MCF 10A (cell line): Measurements from ENCODE around the gene GNAI2. TPM values are rescaled to one million over a fixed set of nuclear protein-coding genes. Genes with fewer than 3 reads are reported as not detected.

Experiments
- BruUV-seq: library from RNA; stranded (reverse); fragments of 400-500 nt; replicated peaks from 2 replicates; lab custom pipeline; 2021; lab: Mats Ljungman, UMichigan
- CTCF ChIA-PET: fragments of 300-600 bp; sonication (Branson Sonifier 250); formaldehyde crosslinking; extraction: SDS; loops from one replicate; lab custom pipeline; 2021; ENCODE audit warnings: antibody characterized with exemption, inconsistent platforms; lab: Yijun Ruan, JAX
- POLR2A ChIA-PET: fragments of 300-600, 350-650 bp; sonication (Branson Sonifier 250); formaldehyde crosslinking; extraction: SDS; loops from one replicate; lab custom pipeline; 2020; ENCODE audit warnings: antibody characterized with exemption, inconsistent platforms; lab: Yijun Ruan, JAX
- DNase-seq: peaks from one replicate; pipeline ENCODE4 v3.0.0-alpha.2; 2018; ENCODE audit not compliant: unreplicated experiment
- H3K27ac Mint-ChIP-seq: one replicate; pipeline ENCODE4 v1.8.0; 2022; ENCODE audit warnings: mild to moderate bottlenecking, low read depth, mixed read lengths; ENCODE audit not compliant: unreplicated experiment
- H3K27me3 Mint-ChIP-seq: one replicate; pipeline ENCODE4 v1.8.0; 2022; ENCODE audit warnings: mixed read lengths; ENCODE audit not compliant: insufficient read depth, unreplicated experiment
- H3K36me3 Mint-ChIP-seq: one replicate; pipeline ENCODE4 v1.8.0; 2022; ENCODE audit warnings: mild to moderate bottlenecking, moderate library complexity, mixed read lengths; ENCODE audit not compliant: insufficient read depth, unreplicated experiment
- H3K4me1 Mint-ChIP-seq: one replicate; pipeline ENCODE4 v1.8.0; 2022; ENCODE audit warnings: mixed read lengths; ENCODE audit not compliant: insufficient read depth, unreplicated experiment
- H3K4me3 Mint-ChIP-seq: one replicate; pipeline ENCODE4 v1.8.0; 2022; ENCODE audit warnings: mild to moderate bottlenecking, moderate library complexity, mixed read lengths; ENCODE audit not compliant: unreplicated experiment
- H3K9me3 Mint-ChIP-seq: one replicate; pipeline ENCODE4 v1.8.0; 2022; ENCODE audit warnings: mixed read lengths; ENCODE audit not compliant: unreplicated experiment
- intact Hi-C: fragments of 100-400 bp; cut with micrococcal nuclease; formaldehyde crosslinking; loops from 2 replicates; pipeline ENCODE4 v1.14.1; 2022
- total RNA-seq: library from RNA; stranded (reverse); gene quantifications from 2 replicates; pipeline ENCODE4 v1.2.3, GENCODE V29; 2022
- TF ChIP-seq, protein P1 (sequence below): fragments of 200-600 bp; IDR thresholded peaks from one replicate; pipeline ENCODE4 v1.8.0; 2022; ENCODE audit warnings: antibody characterized with exemption, mild to moderate bottlenecking; ENCODE audit not compliant: unreplicated experiment

GNAI2 gene
- total RNA-seq, 1 experiment from 2014 or later = 123 TPM

DNA sequence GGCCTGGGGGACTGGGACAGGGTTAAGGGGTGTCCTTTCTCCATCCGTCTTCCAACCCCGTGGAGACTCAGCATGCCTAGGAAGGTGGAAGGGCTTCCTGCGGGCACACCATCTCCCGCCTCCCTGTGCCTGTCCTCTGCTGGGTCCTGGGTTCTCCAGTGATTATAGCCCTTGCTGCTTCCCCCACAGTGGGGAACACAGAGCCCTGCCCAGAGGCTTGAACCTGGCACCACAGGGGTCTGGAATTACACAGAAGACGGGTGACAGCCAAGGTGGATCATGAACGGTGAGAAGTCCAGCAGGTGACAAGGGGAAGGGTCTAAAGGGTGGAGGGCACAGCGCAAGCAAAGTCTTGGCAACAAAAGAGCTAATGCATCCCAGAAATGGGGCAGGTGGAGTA is 26.8 kb downstream of the GNAI2 start:
- TF ChIP-seq, protein P1, sequence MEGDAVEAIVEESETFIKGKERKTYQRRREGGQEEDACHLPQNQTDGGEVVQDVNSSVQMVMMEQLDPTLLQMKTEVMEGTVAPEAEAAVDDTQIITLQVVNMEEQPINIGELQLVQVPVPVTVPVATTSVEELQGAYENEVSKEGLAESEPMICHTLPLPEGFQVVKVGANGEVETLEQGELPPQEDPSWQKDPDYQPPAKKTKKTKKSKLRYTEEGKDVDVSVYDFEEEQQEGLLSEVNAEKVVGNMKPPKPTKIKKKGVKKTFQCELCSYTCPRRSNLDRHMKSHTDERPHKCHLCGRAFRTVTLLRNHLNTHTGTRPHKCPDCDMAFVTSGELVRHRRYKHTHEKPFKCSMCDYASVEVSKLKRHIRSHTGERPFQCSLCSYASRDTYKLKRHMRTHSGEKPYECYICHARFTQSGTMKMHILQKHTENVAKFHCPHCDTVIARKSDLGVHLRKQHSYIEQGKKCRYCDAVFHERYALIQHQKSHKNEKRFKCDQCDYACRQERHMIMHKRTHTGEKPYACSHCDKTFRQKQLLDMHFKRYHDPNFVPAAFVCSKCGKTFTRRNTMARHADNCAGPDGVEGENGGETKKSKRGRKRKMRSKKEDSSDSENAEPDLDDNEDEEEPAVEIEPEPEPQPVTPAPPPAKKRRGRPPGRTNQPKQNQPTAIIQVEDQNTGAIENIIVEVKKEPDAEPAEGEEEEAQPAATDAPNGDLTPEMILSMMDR = no peak
- POLR2A ChIA-PET = interaction anchor here (0.5 to 0.6 kb wide), 2 partner anchors 162 to 175 kb away, joined by 3 to 4 read pairs; no protein-coding TSS in a partner anchor
- no peak for DNase-seq
- no TSS peak for BruUV-seq
- intact Hi-C loops = no loop called here
- Mint-ChIP-seq H3K27me3 (no peaks in the 10 kb centered on the region), H3K36me3 (peaks cover 22% of the 10 kb centered on the region), H3K9me3 (no peaks in the 10 kb centered on the region), H3K27ac (no peak overlapping the region), H3K4me1 (peaks cover 3% of the 10 kb centered on the region), H3K4me3 (no peak overlapping the region)
- CTCF ChIA-PET = interaction anchor here (0.6 to 5.1 kb wide), 5 partner anchors 8 to 141 kb away, joined by 4 to 38 read pairs (median 6); partner anchors contain the start of genes GNAT1 and SEMA3B

DNA sequence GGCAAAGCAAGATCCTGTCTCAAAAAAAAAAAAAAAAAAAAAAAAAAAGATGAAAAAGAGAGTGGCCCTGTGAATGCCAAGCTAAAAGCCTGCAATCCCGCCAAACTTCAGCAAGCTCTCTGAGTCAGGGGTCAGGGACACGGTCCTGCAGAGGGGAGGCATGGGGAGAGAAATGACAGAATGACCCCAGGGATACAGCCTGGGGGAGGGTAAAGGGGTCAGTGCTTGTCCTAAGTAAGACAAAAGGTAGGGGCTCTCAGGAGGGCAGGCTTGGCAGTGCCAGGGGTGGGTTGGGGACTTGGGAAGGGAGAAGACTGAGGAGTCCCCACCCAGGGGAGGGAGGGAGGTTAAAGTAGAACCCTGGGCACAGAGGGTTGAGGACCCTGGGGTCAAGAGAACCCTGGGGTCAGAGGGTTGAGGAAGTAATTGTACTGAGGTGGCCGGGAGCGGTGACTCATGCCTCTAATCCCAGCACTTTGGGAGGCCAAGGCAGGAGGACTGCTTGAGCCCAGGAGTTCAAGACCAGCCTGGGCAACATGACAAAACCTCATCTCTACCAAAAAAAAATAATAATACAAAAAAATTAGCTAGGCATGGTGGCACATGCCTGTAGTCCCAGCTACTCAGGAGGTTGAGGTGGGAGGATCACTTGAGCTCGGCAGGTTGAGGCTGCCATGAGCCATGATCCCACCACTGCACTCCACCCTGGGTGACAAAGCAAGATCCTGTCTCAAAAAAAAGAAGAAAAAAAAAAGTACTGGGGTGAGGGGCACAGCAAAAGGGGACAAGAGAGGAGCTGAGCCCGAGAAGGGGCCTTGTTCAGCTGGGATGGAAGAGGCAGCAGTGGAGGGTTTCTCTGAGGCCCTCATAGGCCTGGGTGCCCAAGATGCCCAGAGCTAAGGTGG is 27.7 kb downstream of the GNAI2 start:
- no peaks in the 10 kb centered on the region for H3K9me3 Mint-ChIP-seq
- intact Hi-C loops = no loop called here
- ChIA-PET POLR2A (interaction anchor here (0.5 to 0.6 kb wide), 2 partner anchors 163 to 174 kb away, joined by 3 to 4 read pairs; no protein-coding TSS in a partner anchor), CTCF (interaction anchor here (0.6 to 2.6 kb wide), 9 partner anchors 11 to 142 kb away, joined by 3 to 11 read pairs (median 4); partner anchors contain the start of gene GNAT1)
- DNase-seq = no peak
- no TSS peak for BruUV-seq
- TF ChIP-seq, protein P1 = no peak
- H3K27ac Mint-ChIP-seq = no peak overlapping the region
- H3K27me3 Mint-ChIP-seq = no peaks in the 10 kb centered on the region
- peaks cover 11% of the 10 kb centered on the region for H3K4me1 Mint-ChIP-seq
- peaks cover 13% of the 10 kb centered on the region for H3K36me3 Mint-ChIP-seq
- H3K4me3 Mint-ChIP-seq = no peak overlapping the region

DNA sequence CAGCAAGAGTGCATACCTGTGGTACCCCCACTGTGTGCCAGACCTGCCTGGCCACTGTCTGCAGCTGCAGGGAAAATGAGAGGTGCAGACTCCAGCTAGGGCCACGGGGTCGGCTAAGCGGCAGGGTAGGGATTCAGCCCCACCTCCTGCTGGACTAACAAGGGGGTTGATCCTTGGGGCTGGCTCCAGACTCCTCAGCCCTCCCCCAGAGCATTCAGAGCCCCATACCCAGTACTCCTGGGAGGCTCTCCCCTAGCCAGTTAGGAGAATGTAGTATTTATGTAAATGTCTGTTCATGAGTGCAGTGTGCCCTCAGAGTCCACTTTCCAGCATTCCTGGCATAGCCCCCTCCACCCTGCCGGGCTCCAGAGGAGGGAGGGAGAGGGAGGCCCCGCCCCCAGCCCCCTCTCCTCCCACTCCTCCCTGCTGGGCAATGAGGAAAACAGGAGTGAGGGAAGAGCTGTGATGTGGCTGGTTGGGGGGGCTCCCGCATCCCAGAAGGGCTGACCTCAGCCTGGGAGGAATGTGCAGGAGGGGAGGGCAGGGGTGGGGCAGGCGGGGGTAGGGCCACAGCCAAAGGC is 28.5 kb downstream of the GNAI2 start:
- H3K4me3 Mint-ChIP-seq = no peak overlapping the region
- TF ChIP-seq, protein P1 = no peak
- peaks cover 6% of the 10 kb centered on the region for H3K36me3 Mint-ChIP-seq
- peaks cover 17% of the 10 kb centered on the region for H3K4me1 Mint-ChIP-seq
- ChIA-PET CTCF (interaction anchor here (0.6 to 2.6 kb wide), 9 partner anchors 8 to 72 kb away, joined by 3 to 11 read pairs (median 4); partner anchors contain the start of gene GNAT1), POLR2A (interaction anchor here (1.5 kb wide), 1 partner anchor 18 kb away, joined by 3 read pairs; no protein-coding TSS in a partner anchor)
- intact Hi-C loops = no loop called here
- H3K9me3 Mint-ChIP-seq = no peaks in the 10 kb centered on the region
- peak; percentile 37 for DNase-seq
- H3K27me3 Mint-ChIP-seq = no peaks in the 10 kb centered on the region
- BruUV-seq = no TSS peak
- H3K27ac Mint-ChIP-seq = peak overlapping the region; percentile 88
